GM23338 (cell line): ENCODE measurements around the gene DNAH9.

Experiments
- EZH2 ChIP-seq: fragments of 200-600 bp; sonication (generic); IDR thresholded peaks from one replicate; pipeline ENCODE4 v1.8.0; 2017; ENCODE audit warnings: antibody characterized with exemption, mild to moderate bottlenecking, low read depth; ENCODE audit not compliant: unreplicated experiment
- POLR2AphosphoS5 ChIP-seq: IDR thresholded peaks from 2 replicates; pipeline ENCODE4 v1.6.1; 2016; ENCODE audit warnings: antibody characterized with exemption, low read depth
- TF ChIP-seq, protein P1 (sequence below), 2 experiments: fragments of 200-600 bp in 1 of 2; sonication (generic) in 1 of 2; conservative IDR thresholded peaks; 2 replicates each; pipeline versions ENCODE4 v1.5.1 to v1.6.1; 2016 to 2017; ENCODE audit warnings: antibody characterized with exemption in 2 of 2, low read depth in 2 of 2, mild to moderate bottlenecking in 2 of 2, moderate library complexity in 1 of 2

DNA sequence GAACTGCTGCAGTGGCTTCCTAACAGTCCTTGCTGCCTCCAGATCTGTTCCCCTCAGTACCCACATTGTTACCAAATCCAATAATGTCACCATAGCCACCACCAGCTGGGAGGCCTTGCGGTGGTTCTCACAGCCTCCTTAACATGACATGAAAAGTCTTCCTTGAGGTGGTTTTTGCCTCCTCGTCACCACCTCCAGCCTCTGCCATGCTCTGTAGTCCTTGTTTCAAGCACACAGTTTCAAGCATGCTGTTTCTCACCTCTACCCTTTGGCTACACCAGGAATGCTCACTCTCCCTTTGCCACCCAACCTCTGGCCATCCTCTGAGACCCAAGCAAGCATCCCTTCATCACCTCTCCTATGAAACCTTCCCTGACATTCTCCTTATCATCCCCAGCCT is 47.2 kb downstream of the DNAH9 start:
- TF ChIP-seq, protein P1, sequence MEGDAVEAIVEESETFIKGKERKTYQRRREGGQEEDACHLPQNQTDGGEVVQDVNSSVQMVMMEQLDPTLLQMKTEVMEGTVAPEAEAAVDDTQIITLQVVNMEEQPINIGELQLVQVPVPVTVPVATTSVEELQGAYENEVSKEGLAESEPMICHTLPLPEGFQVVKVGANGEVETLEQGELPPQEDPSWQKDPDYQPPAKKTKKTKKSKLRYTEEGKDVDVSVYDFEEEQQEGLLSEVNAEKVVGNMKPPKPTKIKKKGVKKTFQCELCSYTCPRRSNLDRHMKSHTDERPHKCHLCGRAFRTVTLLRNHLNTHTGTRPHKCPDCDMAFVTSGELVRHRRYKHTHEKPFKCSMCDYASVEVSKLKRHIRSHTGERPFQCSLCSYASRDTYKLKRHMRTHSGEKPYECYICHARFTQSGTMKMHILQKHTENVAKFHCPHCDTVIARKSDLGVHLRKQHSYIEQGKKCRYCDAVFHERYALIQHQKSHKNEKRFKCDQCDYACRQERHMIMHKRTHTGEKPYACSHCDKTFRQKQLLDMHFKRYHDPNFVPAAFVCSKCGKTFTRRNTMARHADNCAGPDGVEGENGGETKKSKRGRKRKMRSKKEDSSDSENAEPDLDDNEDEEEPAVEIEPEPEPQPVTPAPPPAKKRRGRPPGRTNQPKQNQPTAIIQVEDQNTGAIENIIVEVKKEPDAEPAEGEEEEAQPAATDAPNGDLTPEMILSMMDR (conservative IDR thresholded peaks at IDR 0.05; ENCODE audit: low read depth in 2 of 2), result no peak
- TF ChIP-seq POLR2AphosphoS5 (no peak), EZH2 (no peak)
